HL-60/S4 (cell line): ENCODE measurements around the gene CTNNA2.

ENCODE experiments used
- in situ Hi-C: fragments of 300-500 bp; cut with MboI; formaldehyde crosslinking; loops from 2 replicates; pipeline ENCODE4 v1.14.3; 2022; ENCODE audit warnings: low sequenced_read_pairs

The CTNNA2 gene

DNA sequence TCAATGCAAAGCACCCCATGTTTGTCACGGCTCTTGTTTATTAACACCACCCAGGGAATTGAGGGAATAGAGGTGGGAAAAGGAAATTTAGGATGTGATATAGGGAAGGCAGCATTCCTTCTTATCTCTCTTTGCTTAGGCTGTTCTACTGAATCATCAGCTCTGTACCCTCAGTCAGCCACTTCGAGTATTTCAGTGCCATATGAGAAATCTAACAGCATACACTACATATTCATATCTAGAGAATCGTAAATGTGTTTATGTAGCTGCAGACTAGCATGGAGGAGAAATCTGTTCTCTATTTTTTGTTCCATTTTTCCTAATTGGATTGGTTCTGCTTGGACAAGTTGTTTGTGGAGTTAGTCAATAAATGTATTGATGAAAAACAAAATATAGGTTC, 187.8 kb downstream of the CTNNA2 start:
- in situ Hi-C loops = no loop called here

DNA sequence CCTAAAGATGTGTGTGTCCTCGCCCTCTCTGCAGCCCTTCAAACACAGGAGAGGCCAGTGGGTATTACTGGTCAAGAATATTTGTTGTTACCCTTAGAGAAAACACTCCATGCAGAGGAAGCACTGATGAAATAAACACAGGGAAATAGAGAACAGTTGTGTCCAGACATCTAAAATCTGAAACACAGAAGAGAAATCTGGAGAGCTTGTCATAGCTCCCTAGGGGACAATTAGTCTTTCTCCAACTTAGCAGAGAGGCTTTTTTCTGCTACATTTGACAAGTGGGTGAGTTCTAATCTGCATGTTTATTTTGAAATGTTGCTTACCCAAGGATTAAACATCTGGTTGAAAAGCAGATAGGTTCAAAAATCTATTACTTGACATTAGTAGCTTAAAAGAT, 190.1 kb downstream of the CTNNA2 start:
- in situ Hi-C loops = no loop called here

DNA sequence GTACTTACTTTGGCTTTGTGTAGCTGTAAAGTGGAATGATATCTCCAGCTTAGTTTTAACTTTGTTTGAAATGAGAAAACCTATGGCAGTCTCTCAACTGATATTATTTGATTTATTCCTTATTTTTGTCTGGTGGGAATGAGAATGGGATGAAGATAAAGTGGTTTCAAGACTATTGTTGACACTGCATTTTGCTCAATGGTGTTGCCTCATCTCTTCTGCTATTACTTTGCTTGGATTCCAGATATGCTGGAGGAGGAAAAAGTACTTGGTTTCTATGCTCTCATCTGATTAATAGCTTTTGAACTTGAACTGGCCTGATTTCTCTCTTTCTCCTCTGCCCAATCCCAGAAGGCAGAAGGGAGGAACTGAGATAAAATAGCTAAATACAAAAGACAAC, 198.2 kb downstream of the CTNNA2 start:
- in situ Hi-C loops = no loop called here

DNA sequence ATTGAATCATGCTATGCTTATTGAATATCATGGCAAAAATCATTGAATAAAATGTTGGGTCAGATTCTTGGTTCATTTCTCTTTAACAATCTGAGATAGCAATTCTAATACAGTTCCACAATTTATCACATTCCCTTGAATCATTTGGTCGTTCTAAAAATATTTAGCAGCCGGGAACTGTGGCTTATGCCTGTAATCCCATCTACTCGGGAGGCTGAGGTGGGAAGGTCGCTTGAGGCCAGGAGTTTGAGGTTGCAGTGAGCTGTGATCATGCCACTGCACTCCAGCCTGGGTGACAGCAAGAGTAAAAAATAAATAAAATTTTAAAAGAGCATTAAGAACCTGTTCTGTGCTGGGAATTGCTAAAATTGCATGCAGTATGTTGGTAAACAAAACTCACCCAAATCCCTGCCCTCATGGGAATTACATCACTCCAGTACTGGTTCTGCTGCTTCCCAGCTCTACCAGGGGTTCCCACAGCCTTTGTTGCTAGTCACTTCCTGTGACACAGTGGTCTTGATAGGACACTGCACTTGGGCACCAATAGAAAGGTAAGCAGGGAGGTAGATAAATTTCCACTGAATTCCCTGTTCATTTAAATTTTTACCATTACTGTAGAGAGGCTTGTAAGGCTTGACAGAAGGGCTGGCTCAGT, 200.4 kb downstream of the CTNNA2 start:
- in situ Hi-C loops = no loop called here

DNA sequence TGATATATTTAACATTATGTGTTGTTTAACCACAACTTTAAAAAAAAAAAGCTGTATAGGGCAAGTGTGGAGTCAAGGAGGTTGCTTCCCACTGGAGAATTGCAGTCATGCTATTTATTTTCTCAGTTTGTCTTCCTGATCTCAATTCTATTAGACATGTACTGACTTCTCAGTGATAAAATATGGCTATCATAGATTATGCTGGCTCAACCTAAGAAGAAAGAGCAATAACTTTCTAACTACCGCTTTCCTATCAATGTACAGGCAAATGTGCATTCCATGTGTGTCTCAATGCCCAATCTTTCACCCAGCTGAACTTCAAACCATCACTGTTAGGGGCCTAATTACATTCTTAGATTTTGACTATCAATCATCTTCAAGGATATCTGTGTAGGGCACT, 201.4 kb downstream of the CTNNA2 start:
- in situ Hi-C loops = no loop called here

DNA sequence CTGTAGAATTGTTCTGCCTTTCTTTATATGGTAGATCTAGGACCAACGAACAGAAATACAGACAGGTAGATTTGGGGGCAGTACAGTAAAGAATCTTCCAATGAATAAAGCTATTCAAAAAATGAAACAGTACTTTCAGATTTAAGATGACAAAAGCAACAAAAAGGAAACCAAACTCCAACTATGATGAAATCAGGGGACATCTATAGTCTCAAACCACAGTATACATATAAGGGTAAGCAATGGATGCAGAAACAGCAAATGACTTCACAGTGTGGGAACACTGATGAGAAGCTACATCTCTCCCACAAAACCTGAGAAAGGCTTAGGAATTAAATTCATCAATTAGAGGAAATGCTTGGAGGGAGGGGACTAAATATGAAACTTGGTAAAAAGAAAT, 202.5 kb downstream of the CTNNA2 start:
- in situ Hi-C loops = no loop called here

DNA sequence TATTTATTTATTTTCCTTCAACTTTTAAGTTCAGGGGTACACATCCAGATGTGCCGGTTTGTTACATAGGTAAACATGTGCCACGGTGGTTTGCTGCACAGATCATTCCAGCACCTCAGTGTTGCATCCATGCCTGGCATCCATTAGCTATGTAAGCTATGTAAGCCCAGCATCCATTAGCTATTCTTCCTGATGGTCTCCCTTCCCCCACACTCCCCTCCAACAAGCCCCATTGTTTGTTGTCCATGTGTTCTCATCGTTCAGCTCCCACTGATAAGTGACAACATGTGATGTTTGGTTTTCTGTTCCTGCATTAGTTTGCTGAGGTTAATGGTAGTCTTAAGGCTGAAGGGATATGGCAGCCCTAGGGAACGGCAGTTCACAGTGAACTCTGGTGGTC, 203.4 kb downstream of the CTNNA2 start:
- in situ Hi-C loops = no loop called here

DNA sequence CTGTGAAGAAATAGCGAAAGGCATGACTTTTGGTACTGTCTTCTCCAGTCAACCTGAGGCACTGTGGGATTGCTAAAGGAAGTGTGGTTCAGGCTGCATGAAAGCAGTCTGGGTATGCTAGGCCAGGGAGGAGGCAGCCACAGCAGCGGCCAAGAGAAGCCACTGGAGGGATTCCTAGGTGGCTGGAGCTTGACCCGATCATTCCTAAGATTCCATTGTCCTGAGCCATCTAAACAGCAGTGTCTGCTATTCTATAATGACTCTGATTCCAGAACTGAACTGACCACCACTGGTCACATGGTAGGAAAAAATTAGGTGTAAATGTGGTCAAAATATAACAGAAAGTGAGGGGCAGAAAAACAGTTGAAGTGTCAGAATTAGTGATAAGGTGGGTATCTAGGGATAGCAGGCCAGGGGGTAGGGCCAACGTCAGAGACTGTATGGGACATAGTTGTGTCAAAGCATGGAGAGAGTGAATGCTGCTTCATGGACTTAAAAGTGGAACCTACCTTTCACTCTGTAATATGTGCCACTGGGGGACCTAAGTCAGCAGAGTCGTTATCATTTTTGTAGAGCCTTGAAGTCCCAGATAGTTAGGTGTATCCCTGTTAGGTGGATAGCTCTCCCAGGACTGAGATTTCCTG, 204.6 kb downstream of the CTNNA2 start:
- in situ Hi-C loops = no loop called here

DNA sequence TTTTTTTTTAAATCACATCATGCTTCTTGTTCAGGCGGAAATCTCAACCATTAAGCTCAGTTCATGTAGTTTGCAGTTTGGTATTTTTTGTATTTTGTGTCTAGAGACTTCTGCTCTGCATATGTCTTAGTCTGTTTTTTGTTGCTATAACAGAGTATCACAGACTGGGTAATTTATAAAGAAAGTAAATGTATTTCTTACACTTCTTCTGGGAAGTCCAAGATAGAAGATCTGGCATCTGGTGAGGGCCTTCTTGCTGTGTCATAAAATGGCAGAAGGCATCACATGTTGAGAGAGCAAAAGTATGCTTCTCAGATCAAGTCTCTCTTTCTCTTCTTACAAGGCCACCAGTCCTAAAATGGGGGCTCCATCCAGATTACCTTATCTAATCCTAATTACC, 208.2 kb downstream of the CTNNA2 start:
- in situ Hi-C loops = no loop called here

DNA sequence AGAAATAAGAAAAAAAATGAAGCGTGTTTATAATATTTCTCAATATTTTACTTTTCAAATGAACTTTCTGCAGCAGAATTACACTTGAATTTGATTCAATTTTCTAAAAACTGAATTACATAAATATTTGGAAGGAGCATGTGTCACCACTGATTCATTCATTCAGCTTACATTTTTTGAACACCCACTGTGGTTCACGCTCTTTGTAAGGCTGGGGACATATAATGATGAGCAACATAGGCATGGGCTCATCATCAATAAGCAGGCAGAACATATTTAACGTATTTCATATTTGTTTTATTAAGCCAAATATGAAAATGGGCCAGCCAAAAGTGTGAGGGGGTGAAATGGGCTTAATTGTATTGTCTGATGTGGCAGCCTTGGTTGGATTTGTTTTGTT, 209.1 kb downstream of the CTNNA2 start:
- in situ Hi-C loops = no loop called here

DNA sequence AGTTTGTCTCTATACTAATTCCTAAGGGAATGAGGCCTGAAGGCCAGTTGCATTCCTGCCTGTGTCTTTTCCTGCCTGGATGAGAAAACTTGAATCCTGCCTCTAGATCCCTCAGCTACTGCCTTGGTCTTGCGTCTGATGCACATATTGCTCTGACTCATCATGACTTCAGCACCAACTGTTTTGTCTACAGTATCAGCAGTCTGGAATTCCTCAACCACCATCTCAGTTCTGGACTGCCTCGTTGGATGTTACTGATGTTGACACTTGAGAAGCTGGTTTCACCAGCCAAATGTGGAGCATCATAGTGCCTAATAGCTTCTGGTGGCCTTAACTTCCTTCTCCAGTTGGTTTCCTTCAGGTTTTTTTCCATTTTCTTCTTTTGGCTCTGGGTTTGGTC, 211.0 kb downstream of the CTNNA2 start:
- in situ Hi-C loops = no loop called here

DNA sequence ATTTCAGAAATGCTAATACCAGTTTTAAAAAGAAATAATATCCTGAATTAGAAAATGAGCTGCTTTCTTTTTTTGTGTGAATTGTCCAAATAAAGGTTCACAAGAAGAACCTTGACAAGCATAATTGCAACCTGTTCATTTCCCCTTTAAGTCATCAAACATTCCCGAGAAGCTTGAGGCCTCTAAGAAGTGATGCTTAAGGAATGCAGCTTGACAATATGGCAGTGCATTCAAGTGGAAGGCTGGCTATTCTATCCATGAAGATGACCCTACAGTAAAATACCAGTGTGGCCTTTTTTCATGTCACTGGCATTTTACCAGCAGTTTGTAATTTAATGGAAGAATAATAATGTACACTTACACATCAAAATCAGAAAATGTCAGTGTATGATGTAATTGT, 216.7 kb downstream of the CTNNA2 start:
- in situ Hi-C loops = no loop called here

DNA sequence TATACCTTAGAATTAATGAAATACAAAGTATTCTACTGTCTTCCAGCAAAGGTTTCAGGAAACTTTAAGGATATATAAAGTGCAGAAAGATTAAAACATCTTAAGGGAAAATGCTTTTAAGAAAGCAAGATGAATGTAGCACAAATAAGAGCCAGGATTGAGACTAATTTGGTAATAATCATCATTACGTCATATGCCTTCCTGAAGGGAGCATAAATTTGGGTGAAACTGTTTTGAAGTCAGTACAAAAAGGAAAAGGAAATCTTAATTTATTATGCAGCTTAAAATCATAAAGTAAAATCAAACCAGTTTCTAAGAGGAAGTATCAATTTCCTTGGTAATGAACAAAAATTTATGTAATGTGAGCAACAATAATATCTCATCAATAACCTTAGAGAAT, 221.7 kb downstream of the CTNNA2 start:
- in situ Hi-C loops = no loop called here

DNA sequence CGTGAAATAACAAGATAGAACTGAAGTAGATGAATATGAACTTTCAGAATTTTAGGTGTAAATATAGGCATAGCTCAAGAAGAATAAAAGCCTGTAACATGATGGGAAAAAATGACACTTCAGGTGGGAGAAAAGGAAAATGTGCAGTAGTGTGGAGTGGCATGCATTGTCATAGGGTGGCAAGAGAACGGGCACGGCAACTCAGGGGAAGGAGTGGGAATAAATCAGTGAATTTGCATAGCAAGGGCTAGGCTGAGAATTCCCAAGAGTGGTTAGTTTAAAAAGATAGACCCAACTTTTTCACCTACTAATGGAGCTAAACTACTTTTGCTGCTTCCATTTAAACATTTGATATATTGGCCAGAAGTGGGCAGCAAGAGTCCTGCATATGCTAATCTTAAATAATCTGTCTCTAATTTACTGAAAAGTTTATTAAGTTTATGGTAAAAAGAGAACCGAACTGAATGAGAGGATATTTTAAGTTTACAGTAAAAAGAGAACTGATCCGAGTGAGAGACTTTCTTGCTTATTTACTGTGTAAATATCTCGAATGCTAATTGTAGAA, 228.1 kb downstream of the CTNNA2 start:
- in situ Hi-C loops = no loop called here

DNA sequence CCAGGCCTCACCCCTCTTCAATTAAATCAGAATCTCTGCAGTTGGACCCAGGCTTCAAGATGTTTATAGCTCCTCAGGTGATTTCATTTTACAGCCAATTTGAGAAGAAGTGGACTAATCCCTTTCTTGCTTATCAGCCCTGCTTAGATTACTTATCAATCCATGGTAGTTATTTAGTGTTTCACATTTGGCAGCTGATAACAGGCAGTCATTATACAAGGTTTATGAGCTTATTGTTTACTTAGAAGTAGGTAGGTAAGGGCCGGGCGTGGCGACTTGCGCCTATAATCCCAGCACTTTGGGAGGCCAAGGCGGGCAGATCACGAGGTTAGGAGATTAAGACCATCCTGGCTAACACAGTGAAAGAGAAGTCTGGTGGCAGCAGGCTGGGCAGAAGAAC, 237.5 kb downstream of the CTNNA2 start:
- in situ Hi-C loops = no loop called here

DNA sequence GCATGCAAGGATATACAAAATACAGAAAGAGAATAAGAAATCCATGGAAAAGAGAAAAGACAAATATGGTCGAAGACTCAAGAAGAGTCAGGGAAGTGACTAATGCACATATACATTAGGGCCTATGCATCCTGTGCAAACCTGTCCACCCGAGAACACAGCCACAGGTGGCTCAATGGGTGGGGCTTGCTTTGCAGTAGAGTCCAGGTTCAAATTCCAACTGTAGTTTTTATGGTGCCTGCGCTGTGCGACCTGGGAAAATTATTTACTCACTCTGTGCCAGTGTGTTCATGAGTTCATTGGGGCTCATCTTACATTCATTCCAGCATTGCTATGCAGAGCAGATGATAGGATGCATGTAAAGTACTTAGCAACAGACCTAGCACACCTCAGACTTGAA, 244.7 kb downstream of the CTNNA2 start:
- in situ Hi-C loops = no loop called here

DNA sequence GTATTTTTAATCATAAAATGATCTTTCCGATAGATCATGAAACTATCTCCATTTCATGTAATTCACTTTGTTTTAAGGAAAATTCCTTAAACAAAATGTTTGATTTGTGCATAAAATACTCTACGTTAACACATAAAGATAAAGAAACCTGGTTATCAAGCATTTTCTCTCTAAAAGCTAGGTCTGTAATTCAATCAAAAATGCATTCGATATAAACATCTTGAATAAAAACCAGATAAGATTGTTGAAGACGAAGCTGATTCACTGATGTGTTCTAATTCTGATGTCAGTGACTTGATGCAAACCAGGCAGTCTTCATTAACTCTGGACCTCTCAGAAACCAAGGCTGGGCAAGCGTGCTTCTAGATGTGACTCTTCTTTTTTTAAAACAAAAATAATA, 245.2 kb downstream of the CTNNA2 start:
- in situ Hi-C loops = no loop called here

DNA sequence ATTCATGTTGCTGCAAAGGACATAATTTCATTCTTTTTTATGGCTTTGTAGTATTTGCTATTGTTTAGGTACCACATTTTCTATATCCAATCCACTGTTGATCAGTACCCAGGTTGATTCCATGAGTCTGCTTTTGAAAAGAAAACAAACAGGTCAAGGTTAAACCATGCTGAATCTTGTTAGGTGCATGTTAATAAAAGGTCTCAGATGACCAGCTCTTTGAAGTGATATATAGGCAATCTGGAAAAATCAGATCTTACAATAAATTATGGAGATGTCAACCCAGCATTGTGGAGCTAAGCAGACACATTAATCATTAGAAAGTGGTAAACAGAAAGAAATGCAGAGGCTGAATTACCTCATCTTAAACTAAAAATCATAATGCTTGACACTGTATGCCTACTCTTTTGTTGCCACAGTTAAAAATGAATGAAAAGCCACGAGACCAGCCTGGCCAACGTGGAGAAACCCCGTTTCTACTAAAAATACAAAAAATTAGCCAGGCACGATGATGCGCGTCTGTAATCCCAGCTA, 246.0 kb downstream of the CTNNA2 start:
- in situ Hi-C loops = no loop called here

DNA sequence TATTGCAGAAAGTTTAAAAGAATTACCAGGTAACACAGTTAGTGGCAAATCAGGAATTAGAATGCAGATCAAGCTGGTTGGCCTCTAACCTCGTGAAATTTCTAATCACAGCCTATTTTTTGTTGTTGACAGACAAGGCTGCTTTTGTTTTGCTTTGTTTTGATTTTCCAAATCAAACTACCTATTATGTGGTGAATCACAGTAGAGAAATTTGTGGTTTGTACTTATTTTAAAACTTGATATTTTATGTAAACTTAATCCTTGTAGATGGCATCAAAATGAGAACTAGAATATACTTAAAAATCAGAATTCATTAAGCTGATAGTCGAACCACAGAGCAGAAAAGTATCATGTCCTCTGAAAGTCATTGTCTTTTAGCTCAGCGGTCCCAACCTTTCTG, 258.1 kb downstream of the CTNNA2 start:
- in situ Hi-C loops = no loop called here

DNA sequence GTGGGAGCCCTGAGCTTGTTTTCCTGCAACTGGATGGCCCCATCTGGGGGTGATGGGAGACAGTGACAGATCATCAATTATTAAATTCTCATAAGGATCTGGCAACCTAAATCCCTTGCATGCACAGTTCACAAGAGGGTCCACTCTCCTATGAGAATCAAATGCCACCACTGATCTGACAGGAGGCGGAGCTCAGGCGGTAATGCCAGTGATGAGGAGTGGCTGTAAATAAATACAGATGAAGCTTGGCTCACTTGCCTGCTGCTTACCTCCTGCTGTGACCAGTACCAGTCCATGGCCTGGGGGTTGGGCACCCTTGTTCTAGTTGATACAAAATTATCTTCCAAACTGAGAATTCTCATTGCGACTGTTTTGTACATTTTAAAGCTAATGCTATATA, 258.6 kb downstream of the CTNNA2 start:
- in situ Hi-C loops = no loop called here

DNA sequence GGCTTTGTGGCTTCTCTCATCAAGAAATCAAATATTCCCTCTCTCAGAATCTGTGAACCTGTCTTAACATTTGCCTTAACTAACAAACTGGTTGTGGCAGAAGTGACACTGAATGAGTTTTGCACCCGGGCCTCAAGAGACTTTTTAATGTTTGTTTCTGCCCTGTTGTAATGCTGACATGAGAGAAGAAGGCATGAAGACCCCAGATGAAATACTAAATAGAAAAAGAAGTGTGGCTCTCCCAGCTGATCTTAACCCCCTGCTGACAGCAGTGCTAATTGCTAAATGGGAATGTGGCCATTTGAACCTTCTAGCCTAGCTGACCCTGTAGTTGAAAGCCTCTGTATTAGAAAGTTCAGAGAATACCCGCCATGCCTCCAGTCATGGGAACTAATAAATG, 261.2 kb downstream of the CTNNA2 start:
- in situ Hi-C loops = no loop called here

DNA sequence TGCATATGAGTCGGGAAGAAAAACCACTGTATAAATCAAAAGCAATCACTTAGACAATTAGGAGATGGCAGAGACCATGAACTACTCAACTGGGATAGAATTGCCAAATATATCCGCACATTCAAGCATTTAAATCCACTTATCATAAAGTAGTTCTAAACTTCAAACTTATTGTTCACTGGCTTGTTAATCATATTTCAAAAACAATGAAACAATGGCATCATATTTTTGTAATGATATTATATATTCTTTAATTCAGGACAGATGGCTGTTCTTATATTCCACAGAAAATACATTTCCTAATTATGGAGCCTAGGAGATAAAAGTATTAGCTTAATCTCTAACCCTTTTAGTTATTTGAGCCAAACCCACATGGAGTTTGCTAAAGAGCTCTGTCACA, 263.6 kb downstream of the CTNNA2 start:
- in situ Hi-C loops = no loop called here

DNA sequence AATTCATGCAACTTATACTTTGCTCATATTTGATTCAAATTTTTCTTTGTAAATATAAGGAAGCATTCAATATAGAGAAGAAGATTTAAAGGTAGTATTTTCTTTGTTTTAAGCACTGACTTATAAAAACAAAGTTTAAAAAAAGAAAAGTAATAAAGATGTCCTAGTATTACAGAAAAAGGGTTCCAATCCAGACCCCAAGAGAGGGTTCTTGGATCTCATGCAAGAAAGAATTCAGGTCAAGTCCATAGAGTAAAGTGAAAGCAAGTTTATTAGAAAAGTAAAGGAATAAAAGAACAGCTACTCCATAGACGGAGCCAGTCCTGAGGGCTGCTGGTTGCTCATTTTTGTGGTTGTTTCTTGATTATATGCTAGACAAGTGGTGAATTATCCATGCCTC, 267.9 kb downstream of the CTNNA2 start:
- in situ Hi-C loops = no loop called here
